DOHH2 (cell line): Measurements from ENCODE around the gene ORAI3.

ENCODE experiments used
- H3F3A ChIP-seq: fragments of 200-600 bp; sonication (generic), shearing (Covaris generic); 2 replicates; pipeline ENCODE4 v1.6.0; 2016; ENCODE audit warnings: antibody characterized with exemption, mild to moderate bottlenecking; ENCODE audit not compliant: control insufficient read depth, insufficient read depth
- H3K27ac ChIP-seq: fragments of 200-600 bp; sonication (generic); 2 replicates; pipeline ENCODE4 v1.5.1; 2014; ENCODE audit warnings: low read depth, mild to moderate bottlenecking, low read length, moderate library complexity
- H3K27me3 ChIP-seq: fragments of 200-600 bp; sonication (generic); 2 replicates; pipeline ENCODE4 v1.6.1; 2014; ENCODE audit warnings: mild to moderate bottlenecking, low read length, mixed read lengths; ENCODE audit not compliant: control insufficient read depth
- H3K36me3 ChIP-seq: fragments of 200-600 bp; sonication (generic); 2 replicates; pipeline ENCODE4 v1.6.1; 2014; ENCODE audit warnings: mild to moderate bottlenecking, low read length, moderate library complexity, mixed read lengths; ENCODE audit not compliant: control insufficient read depth
- H3K4me1 ChIP-seq: fragments of 200-600 bp; sonication (generic); 2 replicates; pipeline ENCODE4 v1.6.1; 2014; ENCODE audit warnings: mild to moderate bottlenecking, low read length, mixed read lengths; ENCODE audit not compliant: control insufficient read depth
- H3K4me2 ChIP-seq: fragments of 200-600 bp; sonication (generic); 2 replicates; pipeline ENCODE4 v1.6.0; 2014; ENCODE audit warnings: mild to moderate bottlenecking, low read length, moderate library complexity
- H3K4me3 ChIP-seq: fragments of 200-600 bp; sonication (generic); 2 replicates; pipeline ENCODE4 v1.5.1; 2014; ENCODE audit warnings: mild to moderate bottlenecking, low read length, mixed read lengths
- H3K79me2 ChIP-seq: fragments of 200-600 bp; sonication (generic); 2 replicates; pipeline ENCODE4 v1.6.1; 2014; ENCODE audit warnings: mild to moderate bottlenecking, low read length, mixed read lengths; ENCODE audit not compliant: control insufficient read depth
- H3K9me2 ChIP-seq: fragments of 200-600 bp; sonication (generic); replicated peaks from 2 replicates; pipeline ENCODE4 v1.6.1; 2014; ENCODE audit warnings: mild to moderate bottlenecking, low read length, mixed read lengths; ENCODE audit not compliant: control insufficient read depth
- H3K9me3 ChIP-seq: fragments of 200-600 bp; sonication (generic); 2 replicates; pipeline ENCODE4 v1.6.1; 2014; ENCODE audit warnings: antibody characterized with exemption, low read length, mixed read lengths; ENCODE audit not compliant: control insufficient read depth, insufficient read depth
- H4K20me1 ChIP-seq: fragments of 200-600 bp; sonication (generic); 2 replicates; pipeline ENCODE4 v1.6.0; 2014; ENCODE audit warnings: low read depth, mild to moderate bottlenecking, antibody characterized with exemption, low read length, moderate library complexity; ENCODE audit not compliant: control insufficient read depth, insufficient read depth
- CTCF ChIP-seq: fragments of 200-600 bp; sonication (generic); IDR thresholded peaks from one replicate; pipeline ENCODE4 v1.5.1; 2014; ENCODE audit warnings: antibody characterized with exemption, mild to moderate bottlenecking, low read depth, low read length; ENCODE audit not compliant: poor library complexity, severe bottlenecking
- EZH2phosphoT487 ChIP-seq: fragments of 200-600 bp; sonication (generic); IDR thresholded peaks from 2 replicates; pipeline ENCODE4 v1.6.1; 2017; ENCODE audit warnings: borderline replicate concordance, mild to moderate bottlenecking, antibody characterized with exemption, low read length, moderate library complexity, mixed read lengths

Gene ORAI3

GRCh38 chr16:30951193-30951592, 2.3 kb downstream of the ORAI3 start:
- no peaks in the 10 kb centered on the region for H4K20me1 ChIP-seq
- peaks cover 6% of the 10 kb centered on the region for H3K79me2 ChIP-seq
- H3K36me3 ChIP-seq, result peaks cover 7% of the 10 kb centered on the region; the same call in 1 of the 2 replicates
- H3K4me2 ChIP-seq, result no peak overlapping the region
- no peaks in the 10 kb centered on the region for H3K9me3 ChIP-seq
- peaks cover 12% of the 10 kb centered on the region for H3F3A ChIP-seq
- no peaks in the 10 kb centered on the region for H3K9me2 ChIP-seq
- H3K4me3 ChIP-seq, result no peak overlapping the region
- H3K4me1 ChIP-seq, result peaks cover 34% of the 10 kb centered on the region
- no peaks in the 10 kb centered on the region for H3K27me3 ChIP-seq
- no peak overlapping the region for H3K27ac ChIP-seq
- TF ChIP-seq EZH2phosphoT487 (no peak), CTCF (no peak)

GRCh38 chr16:30951750-30952149, 2.9 kb downstream of the ORAI3 start:
- no peak overlapping the region for H3K27ac ChIP-seq
- H3K4me3 ChIP-seq, result no peak overlapping the region

GRCh38 chr16:30953111-30953510, 4.2 kb downstream of the ORAI3 start:
- peaks cover 15% of the 10 kb centered on the region for H3F3A ChIP-seq
- TF ChIP-seq EZH2phosphoT487, result no peak
- TF ChIP-seq CTCF, result no peak
- H3K27me3 ChIP-seq, result no peaks in the 10 kb centered on the region
- no peaks in the 10 kb centered on the region for H3K9me2 ChIP-seq
- 0 out of 2 replicates have a peak overlapping the region, but pooled peaks have one; percentile 35 for H3K4me2 ChIP-seq
- no peak overlapping the region for H3K27ac ChIP-seq
- H3K36me3 ChIP-seq, result 0 out of 2 replicates have a peak, but pooled peaks cover 5% of the 10 kb centered on the region
- peaks cover 40% of the 10 kb centered on the region for H3K4me1 ChIP-seq
- H3K4me3 ChIP-seq, result no peak overlapping the region
- peaks cover 13% of the 10 kb centered on the region for H3K79me2 ChIP-seq
- H3K9me3 ChIP-seq, result no peaks in the 10 kb centered on the region
- no peaks in the 10 kb centered on the region for H4K20me1 ChIP-seq

More at GRCh38 chr16:30951750-30952149, 2.9 kb downstream of the ORAI3 start:
- H3K36me3 ChIP-seq, result peaks cover 9% of the 10 kb centered on the region; the same call in 1 of the 2 replicates
- no peak for TF ChIP-seq EZH2phosphoT487
- no peak for TF ChIP-seq CTCF
- peaks cover 39% of the 10 kb centered on the region for H3K4me1 ChIP-seq
- H3K4me2 ChIP-seq, result no peak overlapping the region
- H3K9me2 ChIP-seq, result no peaks in the 10 kb centered on the region
- H3K9me3 ChIP-seq, result no peaks in the 10 kb centered on the region
- H3K79me2 ChIP-seq, result peaks cover 12% of the 10 kb centered on the region
- peaks cover 15% of the 10 kb centered on the region for H3F3A ChIP-seq
- H4K20me1 ChIP-seq, result no peaks in the 10 kb centered on the region
- no peaks in the 10 kb centered on the region for H3K27me3 ChIP-seq
